NB4 (cell line): ENCODE data around the gene MRI1.

Source experiments
- CTCF ChIP-seq: IDR thresholded peaks from one replicate; pipeline ENCODE4 v1.5.1; 2012; ENCODE audit warnings: low read depth, low read length
- POLR2A ChIP-seq: IDR thresholded peaks from 2 replicates; pipeline ENCODE4 v1.6.1; 2011; ENCODE audit warnings: mild to moderate bottlenecking; ENCODE audit not compliant: insufficient read length; ENCODE audit errors: extremely low read depth

GRCh38 chr19:13814550-13814949 lies 50.2 kb downstream of the MRI1 start:
- no peak for TF ChIP-seq CTCF
- TF ChIP-seq POLR2A, result no peak
